Astrocyte of the spinal cord (primary cell): ENCODE data around the gene LBX1.

Source experiments
- DNase-seq: peaks from one replicate; pipeline ENCODE4 v3.0.0; 2011; ENCODE audit warnings: low read depth, low spot score
- H3K4me3 ChIP-seq: 2 replicates; pipeline ENCODE4 v1.5.1; 2011; ENCODE audit warnings: low read depth, mild to moderate bottlenecking, low read length, moderate library complexity
- CTCF ChIP-seq: IDR thresholded peaks from 2 replicates; pipeline ENCODE4 v1.5.1; 2012; ENCODE audit warnings: low read depth, mild to moderate bottlenecking, low read length, inconsistent platforms
- in situ Hi-C: cut with HindIII; loops from 2 replicates; pipeline ENCODE4 v1.10.0; 2017; ENCODE audit warnings: low sequenced_read_pairs

The LBX1 gene

GRCh38 chr10:101229266-101230182 lies at the start of gene LBX1:
Gene LBX1 (minus strand): TSS chr10:101229463. CDS start chr10:101228815, 648 bp downstream.
- DNase-seq, result no peak
- H3K4me3 ChIP-seq, result no peak within 1 kb of the TSS
- no peak for TF ChIP-seq CTCF
- in situ Hi-C loops, result no loop called here

GRCh38 chr10:101273741-101274140 lies 44.5 kb upstream of the LBX1 start:
- in situ Hi-C loops, result no loop called here
- DNase-seq, result no peak
- TF ChIP-seq CTCF, result no peak
- no peak overlapping the region for H3K4me3 ChIP-seq

- in situ Hi-C loops, result no loop called here
- DNase-seq, result no peak
- no peak overlapping the region for H3K4me3 ChIP-seq
- TF ChIP-seq CTCF, result no peak
Observed at GRCh38 chr10:101273330-101273729, 44.1 kb upstream of the LBX1 start.

GRCh38 chr10:101272229-101272868 lies 43.1 kb upstream of the LBX1 start:
- H3K4me3 ChIP-seq, result no peak overlapping the region
- TF ChIP-seq CTCF, result peak; percentile 91

GRCh38 chr10:101270763-101271162 lies 41.5 kb upstream of the LBX1 start:
- no peak for TF ChIP-seq CTCF
- no peak for DNase-seq
- in situ Hi-C loops, result no loop called here
- H3K4me3 ChIP-seq, result no peak overlapping the region

More at GRCh38 chr10:101272229-101272868, 43.1 kb upstream of the LBX1 start:
- DNase-seq, result peak; percentile 40
- in situ Hi-C loops, result no loop called here

- in situ Hi-C loops, result no loop called here
- no peak overlapping the region for H3K4me3 ChIP-seq
- no peak for TF ChIP-seq CTCF
- no peak for DNase-seq
Observed at GRCh38 chr10:101267776-101268175, 38.5 kb upstream of the LBX1 start.
